Aorta (tissue), 5 donors: ENCODE data around the gene NAT8L. TPM values are rescaled to one million over a fixed set of nuclear protein-coding genes. Genes with fewer than 3 reads are reported as not detected.
"Not testable (repeated sequence)": the region's sequence is repeated elsewhere in the genome, so short reads cannot be mapped to it uniquely, and the experiment has no call there.

Experiments
- ATAC-seq: fragments of 200-7000 bp; cut with Tn5 transposase; one replicate; pipeline ENCODE4 v1.9.1; 2022; ENCODE audit warnings: moderate library complexity; ENCODE audit not compliant: low FRiP score
- DNase-seq, 2 donors: peaks; one replicate each; pipeline ENCODE4 v3.0.0-alpha.2; 2020
- H3K27ac ChIP-seq, 2 donors: one replicate each; pipeline ENCODE4 v1.5.1; 2013; ENCODE audit warnings: low read length in 2 of 2, mild to moderate bottlenecking in 2 of 2, moderate library complexity in 2 of 2, control low read depth in 1 of 2, inconsistent platforms in 1 of 2, low read depth in 1 of 2
- H3K27me3 ChIP-seq, 2 donors: one replicate each; pipeline ENCODE4 v1.6.1; 2013; ENCODE audit warnings: control low read depth in 1 of 2, low read length in 1 of 2, mild to moderate bottlenecking in 1 of 2, moderate library complexity in 1 of 2; ENCODE audit not compliant: insufficient read depth in 2 of 2, control insufficient read depth in 1 of 2
- H3K36me3 ChIP-seq, 2 donors: one replicate each; pipeline ENCODE4 v1.6.1; 2013; ENCODE audit warnings: control low read depth in 1 of 2, low read length in 1 of 2, mild to moderate bottlenecking in 1 of 2; ENCODE audit not compliant: insufficient read depth in 2 of 2, control insufficient read depth in 1 of 2
- H3K4me1 ChIP-seq, 2 donors: one replicate each; pipeline ENCODE4 v1.6.1; 2013; ENCODE audit warnings: low read length in 2 of 2, control low read depth in 1 of 2, mild to moderate bottlenecking in 1 of 2, moderate library complexity in 1 of 2; ENCODE audit not compliant: insufficient read depth in 2 of 2, control insufficient read depth in 1 of 2
- H3K4me3 ChIP-seq, 2 donors: one replicate each; pipeline ENCODE4 v1.5.1; 2013; ENCODE audit warnings: low read length in 2 of 2, control low read depth in 1 of 2, mild to moderate bottlenecking in 1 of 2
- H3K9me3 ChIP-seq: one replicate; pipeline ENCODE4 v1.6.1; 2013; ENCODE audit warnings: mild to moderate bottlenecking, low read length; ENCODE audit not compliant: control insufficient read depth
- WGBS, 2 donors: extraction: QIAGEN DNeasy Blood & Tissue Kit; methylation state at CpG; one replicate each; pipeline ENCODE4 v1.1.7; 2013; 5-methylcytosine and 5-hydroxymethylcytosine counted together
- intact Hi-C, 2 donors: fragments of 100-400 bp; cut with DNase I; formaldehyde crosslinking; loops; one replicate each; pipeline versions ENCODE4 v1.14.2 to v1.15.0; 2022
- long read RNA-seq, 2 donors: library from polyadenylated mRNA; unstranded; transcript quantifications; one replicate each; pipeline ENCODE4 v2.0.0, GENCODE V29; 2020 to 2021
- polyA plus RNA-seq, 2 donors: library from polyadenylated mRNA; stranded (reverse); fragments of 200-250 nt; gene quantifications; one replicate each; pipeline ENCODE4 v1.2.3, GENCODE V29; 2013
- total RNA-seq, 2 donors: library from RNA; stranded (reverse); fragmentation: NEBNext Ultra II Directional; extraction: Animal tissue kit (Norgen Biotek cat#: 25700); gene quantifications; one replicate each; pipeline ENCODE4 v1.2.1, GENCODE V29; 2021
- donor health status: healthy with polysubstance abuse.
- donor health status: Bipolar disorder and iron deficiency.
- donor health status: DM: no; HTN: no; CAD: no.
- donor health status: DM: no; HTN: no; CAD: no.
- donor health status: DM: yes; HTN: yes; CAD: no.

Gene NAT8L
- total RNA-seq (under 1 TPM; 0.23 to 0.33 TPM), polyA plus RNA-seq (under 1 TPM; under 0.01 to 0.05 TPM)
- long read RNA-seq, donor 1 = 0 reads
- long read RNA-seq, donor 2 = 0 reads

GRCh38 chr4:2059046-2059725 is at the start of gene NAT8L:
NAT8L (plus strand) TSS chr4:2059327; CDS start chr4:2059512, 185 bp downstream.
- no peaks in the 10 kb centered on the region for H3K36me3 ChIP-seq
- H3K4me3 ChIP-seq = peak within 1 kb of the TSS; percentile 51 to 52
- intact Hi-C loops = no loop called here
- ATAC-seq (no peak), DNase-seq (peak in 1 of 2 donors; percentile 51)
- no peak within 1 kb of the TSS for H3K27ac ChIP-seq
- H3K27me3 ChIP-seq = no peaks in the 10 kb centered on the region
- H3K4me1 ChIP-seq = no peaks in the 10 kb centered on the region
- H3K9me3 ChIP-seq = no peaks in the 10 kb centered on the region
- 0 to 1% methylated on average over 16 to 119 of the region's 119 CpGs for WGBS, 2 donors

- Histone ChIP-seq H3K36me3 (no peaks in the 10 kb centered on the region), H3K27me3 (no peaks in the 10 kb centered on the region), H3K4me1 (peaks cover 0 to 2% of the 10 kb centered on the region in 2 donors), H3K27ac (peak overlapping the region; percentile 74 to 82), H3K4me3 (peak overlapping the region; percentile 52 to 69), H3K9me3 (no peaks in the 10 kb centered on the region)
- ATAC-seq = peak; percentile 42
- intact Hi-C loops = loop anchor here in 1 of 2 donors (10.0 kb wide), 1 partner anchor 155 kb away; the partner anchor contains the start of gene LETM1
- peak; percentile 77 to 84 for DNase-seq
- 5 to 6% methylated on average over 23 of the region's 23 CpGs for WGBS, 2 donors
Measured at GRCh38 chr4:2009651-2010233, 49.4 kb upstream of the NAT8L start.

GRCh38 chr4:2011583-2011982 is 47.5 kb upstream of the NAT8L start:
- Histone ChIP-seq H3K27me3 (no peaks in the 10 kb centered on the region), H3K9me3 (no peaks in the 10 kb centered on the region), H3K36me3 (no peaks in the 10 kb centered on the region), H3K27ac (no peak overlapping the region), H3K4me3 (no peak overlapping the region), H3K4me1 (peaks cover 0 to 2% of the 10 kb centered on the region in 2 donors)
- intact Hi-C loops = no loop called here
- ATAC-seq (no peak), DNase-seq (no peak)
- 83 to 87% methylated on average over 3 of the region's 3 CpGs for WGBS, 2 donors

GRCh38 chr4:2015008-2015407 is 44.1 kb upstream of the NAT8L start:
- no peaks in the 10 kb centered on the region for H3K4me1 ChIP-seq
- DNase-seq (no peak), ATAC-seq (no peak)
- H3K27me3 ChIP-seq = no peaks in the 10 kb centered on the region
- no peak overlapping the region for H3K4me3 ChIP-seq
- 74 to 75% methylated on average over 4 of the region's 4 CpGs for WGBS, 2 donors
- H3K9me3 ChIP-seq = no peaks in the 10 kb centered on the region
- H3K36me3 ChIP-seq = no peaks in the 10 kb centered on the region
- no peak overlapping the region for H3K27ac ChIP-seq
- intact Hi-C loops = no loop called here

GRCh38 chr4:2021358-2022018 is 37.6 kb upstream of the NAT8L start:
- H3K36me3 ChIP-seq, H3K27ac ChIP-seq, H3K9me3 ChIP-seq, H3K27me3 ChIP-seq, DNase-seq, intact Hi-C loops, H3K4me1 ChIP-seq, ATAC-seq, H3K4me3 ChIP-seq: not testable (repeated sequence)
- WGBS, 2 donors = 13 to 15% methylated on average over 15 of the region's 15 CpGs

- H3K36me3 ChIP-seq = no peaks in the 10 kb centered on the region
- H3K9me3 ChIP-seq = no peaks in the 10 kb centered on the region
- intact Hi-C loops = no loop called here
- H3K4me3 ChIP-seq = no peak overlapping the region
- ATAC-seq (no peak), DNase-seq (no peak)
- no peaks in the 10 kb centered on the region for H3K27me3 ChIP-seq
- H3K27ac ChIP-seq = no peak overlapping the region
- H3K4me1 ChIP-seq = no peaks in the 10 kb centered on the region
Measured at GRCh38 chr4:2024683-2025082, 34.4 kb upstream of the NAT8L start.

- ATAC-seq (no peak), DNase-seq (no peak)
- Histone ChIP-seq H3K4me1 (no peaks in the 10 kb centered on the region), H3K27me3 (no peaks in the 10 kb centered on the region), H3K27ac (no peak overlapping the region), H3K36me3 (no peaks in the 10 kb centered on the region), H3K9me3 (no peaks in the 10 kb centered on the region), H3K4me3 (no peak overlapping the region)
- intact Hi-C loops = no loop called here
Measured at GRCh38 chr4:2025817-2026216, 33.3 kb upstream of the NAT8L start.

- H3K9me3 ChIP-seq, H3K27ac ChIP-seq, intact Hi-C loops, H3K4me3 ChIP-seq, H3K36me3 ChIP-seq, H3K27me3 ChIP-seq, ATAC-seq, DNase-seq, H3K4me1 ChIP-seq: not testable (repeated sequence)
- WGBS, 2 donors = 83 to 87% methylated on average over 4 of the region's 4 CpGs
Measured at GRCh38 chr4:2027120-2027519, 32.0 kb upstream of the NAT8L start.

GRCh38 chr4:2031161-2031560 is 28.0 kb upstream of the NAT8L start:
- H3K27me3 ChIP-seq, ATAC-seq, DNase-seq, intact Hi-C loops, H3K4me3 ChIP-seq, H3K36me3 ChIP-seq, H3K27ac ChIP-seq, H3K9me3 ChIP-seq, H3K4me1 ChIP-seq: not testable (repeated sequence)
